NCI-H1694 treated with DMSO at 0.1 percent for 48 hours (cell line): ENCODE data around the gene ANKRD2.
"Not testable (repeated sequence)": the region's sequence is repeated elsewhere in the genome, so short reads cannot be mapped to it uniquely, and the experiment has no call there.

Experiments used
- DNase-seq: peaks from one replicate; lab custom pipeline; 2025; lab: John Stamatoyannopoulos, UW

ANKRD2 gene

DNA sequence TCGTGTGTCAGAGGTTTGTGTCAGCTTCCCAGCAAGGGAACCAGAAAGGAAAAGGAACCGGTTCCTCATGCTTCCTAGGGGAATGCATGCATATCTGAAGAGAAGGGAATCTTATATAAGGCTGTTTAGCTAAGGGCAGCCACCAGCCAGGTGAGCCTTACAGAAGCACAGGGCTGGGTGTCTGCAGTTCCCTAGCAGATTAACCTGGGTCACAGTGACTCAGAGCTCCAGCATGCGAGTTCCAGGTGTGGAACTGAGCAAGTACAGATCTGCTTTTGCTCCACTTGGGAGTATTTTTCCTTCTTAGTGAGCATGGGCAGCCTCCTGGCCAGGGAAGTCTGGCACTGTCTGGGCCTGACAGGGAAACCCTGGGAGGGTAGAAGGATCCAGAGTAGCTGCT, 957 bp upstream of the ANKRD2 start:
- DNase-seq, result no peak

DNA sequence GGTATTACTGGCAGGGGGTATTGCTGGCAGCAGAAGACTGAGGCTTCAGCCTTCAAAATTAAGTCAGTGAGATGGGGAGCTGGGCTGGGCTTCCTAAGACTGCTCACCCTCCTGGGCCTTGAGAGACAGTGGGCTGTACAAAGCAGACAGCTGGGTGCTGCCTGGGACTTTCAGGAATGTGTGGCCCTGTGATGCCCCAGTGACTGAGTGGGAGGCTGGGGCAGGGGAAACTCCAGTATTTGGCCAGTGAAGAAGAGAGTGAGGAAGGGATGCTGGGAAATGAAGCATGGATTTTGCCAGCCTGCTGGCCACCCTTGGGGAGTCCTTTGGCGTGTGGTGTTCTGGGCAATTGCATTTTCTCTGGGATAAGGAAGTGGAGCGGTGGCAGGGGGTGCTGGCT, 442 bp downstream of the ANKRD2 start:
- DNase-seq, result no peak

DNA sequence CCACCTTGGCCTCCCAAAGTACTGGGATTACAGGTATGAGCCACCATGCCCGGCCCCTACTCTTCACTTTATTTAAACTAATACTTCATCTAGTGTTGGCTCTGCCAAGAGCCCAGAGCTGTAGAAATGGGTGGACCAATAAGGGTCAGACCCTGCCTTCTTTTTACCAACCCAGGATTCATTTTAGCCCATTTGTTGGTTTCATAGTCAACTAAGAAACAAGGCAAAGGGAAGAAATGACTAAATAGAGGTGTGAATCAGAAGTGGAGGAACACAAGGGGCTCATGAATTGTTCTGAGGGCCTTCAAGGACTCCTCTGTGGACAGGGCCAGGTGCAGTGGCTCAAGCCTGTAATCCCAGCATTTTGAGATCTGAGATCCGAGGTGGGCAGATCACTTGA, 1.1 kb downstream of the ANKRD2 start:
- DNase-seq, result no peak

DNA sequence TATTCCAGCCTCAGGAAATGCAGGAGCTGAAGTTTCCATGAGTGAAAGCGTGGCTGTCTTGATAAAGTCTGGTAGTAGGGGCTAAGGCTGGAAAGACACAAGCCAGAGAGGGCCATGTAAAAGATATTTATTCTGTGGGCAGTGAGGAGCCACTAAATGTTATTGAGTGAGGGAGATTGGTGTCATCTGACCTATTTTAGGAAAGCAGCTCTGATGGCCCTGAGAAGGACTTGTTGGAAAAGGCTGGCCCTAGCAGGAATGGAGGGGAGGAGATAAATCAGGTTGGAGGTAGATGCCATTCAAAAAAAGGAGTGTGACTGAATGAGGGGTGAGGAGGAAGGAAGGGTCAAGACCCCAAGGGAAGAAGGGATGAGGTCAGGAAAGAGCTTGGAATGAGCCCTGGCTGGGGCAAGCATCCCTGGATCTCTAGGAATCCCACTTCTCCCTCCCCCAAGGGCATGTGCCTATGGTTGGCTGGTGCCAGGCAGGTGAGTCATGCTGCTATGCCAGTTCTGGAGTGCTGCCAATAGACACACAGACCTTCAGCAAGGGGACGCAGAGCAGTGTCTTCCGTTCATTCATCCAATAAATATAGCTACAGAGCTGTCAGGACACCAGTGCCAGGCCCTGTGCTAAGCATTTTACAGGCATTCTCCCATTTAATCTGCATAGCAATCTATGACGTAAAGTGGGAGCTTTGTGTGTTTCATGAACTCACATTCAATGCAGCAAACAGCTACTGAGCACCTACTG, 2.0 kb downstream of the ANKRD2 start:
- DNase-seq, result peak; percentile 64

DNA sequence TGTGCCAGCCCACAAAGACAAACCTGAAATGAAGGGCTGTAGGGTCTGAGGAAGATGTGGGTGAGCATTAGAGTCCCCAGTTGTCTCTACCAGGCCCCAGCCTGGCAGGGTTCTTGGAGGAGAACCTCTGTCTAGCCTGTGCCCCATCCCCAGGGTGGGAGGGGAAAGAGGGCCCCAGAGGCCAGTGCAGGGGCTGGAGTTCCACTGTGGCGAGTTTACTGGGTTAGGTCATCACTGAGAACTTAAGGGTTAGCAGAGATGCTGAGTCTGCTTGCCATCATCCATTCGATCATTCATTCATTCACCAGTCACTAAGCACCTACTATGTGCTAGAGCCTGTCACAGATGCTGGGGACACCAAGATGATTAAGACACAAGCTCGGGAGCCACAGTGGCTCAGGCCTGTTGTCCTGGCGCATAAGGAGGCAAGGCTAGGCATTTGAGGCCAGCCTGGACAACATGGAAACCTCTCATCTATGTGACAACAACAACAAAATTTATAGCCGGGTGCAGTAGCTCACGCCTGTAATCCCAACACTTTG, 2.6 kb downstream of the ANKRD2 start:
- DNase-seq, result no peak

DNA sequence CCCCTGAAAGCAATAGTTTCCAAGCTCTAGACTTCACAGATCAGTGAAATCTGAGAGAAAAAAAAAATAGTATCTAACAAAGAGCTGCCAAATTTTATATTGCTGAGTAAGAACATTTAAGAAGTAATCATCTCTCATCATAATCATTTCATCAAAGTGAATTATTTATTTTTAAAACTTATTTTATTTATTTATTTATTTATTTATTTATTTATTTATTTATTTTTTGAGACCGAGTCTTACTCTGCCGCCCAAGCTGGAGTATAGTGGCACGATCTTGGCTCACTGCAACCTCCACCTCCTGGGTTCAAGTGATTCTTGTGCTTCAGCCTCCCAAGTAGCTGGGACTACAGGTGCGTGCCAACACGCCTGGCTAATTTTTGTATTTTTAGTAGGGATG, 3.9 kb downstream of the ANKRD2 start:
- not testable (repeated sequence) for DNase-seq

DNA sequence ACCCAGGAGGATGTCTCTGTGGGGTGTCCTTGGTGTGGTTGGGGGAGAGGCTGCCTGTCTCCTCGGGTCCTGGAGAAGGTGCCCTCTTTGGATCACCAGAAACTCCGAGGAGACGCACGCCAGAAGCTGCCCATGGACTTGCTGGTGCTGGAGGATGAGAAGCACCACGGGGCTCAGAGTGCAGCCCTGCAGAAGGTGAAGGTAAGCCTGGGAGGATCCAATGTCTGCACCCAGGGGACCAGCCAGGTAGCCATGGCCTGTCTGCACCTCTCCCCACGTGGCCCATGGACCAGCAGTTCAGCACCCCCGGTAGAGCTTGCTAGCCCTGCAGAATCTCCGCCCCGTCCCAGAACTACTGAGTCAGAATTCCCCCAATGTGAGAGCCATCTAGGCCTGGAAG, 5.1 kb downstream of the ANKRD2 start:
- no peak for DNase-seq

DNA sequence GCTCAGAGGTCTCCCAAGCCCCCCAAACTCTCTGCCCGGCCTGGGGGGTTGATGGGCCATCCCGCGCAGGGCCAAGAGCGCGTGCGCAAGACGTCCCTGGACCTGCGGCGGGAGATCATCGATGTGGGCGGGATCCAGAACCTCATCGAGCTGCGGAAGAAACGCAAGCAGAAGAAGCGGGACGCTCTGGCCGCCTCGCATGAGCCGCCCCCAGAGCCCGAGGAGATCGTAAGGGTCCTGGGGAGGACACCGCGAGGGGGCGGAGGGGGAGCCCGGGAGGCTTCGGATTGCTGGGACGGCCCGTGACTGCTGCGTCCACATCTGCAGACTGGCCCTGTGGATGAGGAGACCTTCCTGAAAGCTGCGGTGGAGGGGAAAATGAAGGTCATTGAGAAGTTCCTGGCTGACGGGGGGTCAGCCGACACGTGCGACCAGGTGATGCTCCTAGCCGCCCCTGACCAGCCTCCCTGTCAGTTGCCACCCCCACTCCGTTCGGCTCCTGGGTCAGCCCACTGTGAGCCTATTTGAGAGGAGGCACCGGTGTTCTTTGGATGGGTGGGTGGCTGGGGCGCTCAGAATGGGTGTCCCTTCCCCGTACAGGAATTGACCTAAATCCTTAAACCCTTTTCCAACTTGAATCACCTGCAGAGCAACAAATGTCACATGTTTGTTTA, 5.7 kb downstream of the ANKRD2 start:
- no peak for DNase-seq

DNA sequence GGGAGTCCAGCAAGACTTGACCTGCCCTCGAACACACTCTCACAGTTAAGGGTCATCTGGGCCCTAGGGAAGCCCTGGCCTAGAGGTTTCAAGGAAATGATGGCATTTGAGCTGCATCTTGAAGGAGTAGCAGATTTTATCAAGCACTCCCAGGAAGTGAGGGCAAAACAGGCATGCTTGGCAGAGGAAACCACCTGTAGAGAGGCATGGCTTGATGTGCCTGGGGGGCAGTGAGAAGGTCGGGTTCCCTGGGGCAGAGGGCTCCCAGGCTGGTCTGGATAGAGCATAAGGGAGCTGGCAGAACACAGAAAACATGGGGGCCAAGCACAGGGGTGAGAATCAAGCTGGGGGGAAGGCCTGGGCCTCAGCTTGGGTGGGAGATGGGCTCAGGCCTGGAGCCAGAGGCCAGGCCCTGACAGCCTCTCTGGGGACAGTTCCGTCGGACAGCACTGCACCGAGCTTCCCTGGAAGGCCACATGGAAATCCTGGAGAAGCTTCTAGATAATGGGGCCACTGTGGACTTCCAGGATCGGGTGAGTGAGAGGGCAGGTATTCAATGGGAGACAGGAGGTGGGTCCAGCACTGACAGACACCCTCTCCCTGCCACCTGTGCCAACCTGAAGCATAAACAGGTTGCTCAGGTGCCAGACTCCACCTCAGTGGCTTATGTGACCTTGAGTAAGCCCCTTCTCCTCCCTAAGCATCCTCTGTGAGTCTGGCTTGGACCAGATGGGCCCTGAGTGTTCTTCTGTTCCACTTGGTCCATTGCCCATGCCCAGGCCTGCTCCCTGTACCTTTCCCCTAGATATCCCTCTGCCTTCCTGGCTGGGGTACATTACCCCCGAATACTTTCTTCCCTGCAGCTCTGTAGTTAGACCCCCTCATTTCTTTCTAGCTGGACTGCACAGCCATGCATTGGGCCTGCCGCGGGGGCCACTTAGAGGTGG, 8.1 kb downstream of the ANKRD2 start:
- no peak for DNase-seq

DNA sequence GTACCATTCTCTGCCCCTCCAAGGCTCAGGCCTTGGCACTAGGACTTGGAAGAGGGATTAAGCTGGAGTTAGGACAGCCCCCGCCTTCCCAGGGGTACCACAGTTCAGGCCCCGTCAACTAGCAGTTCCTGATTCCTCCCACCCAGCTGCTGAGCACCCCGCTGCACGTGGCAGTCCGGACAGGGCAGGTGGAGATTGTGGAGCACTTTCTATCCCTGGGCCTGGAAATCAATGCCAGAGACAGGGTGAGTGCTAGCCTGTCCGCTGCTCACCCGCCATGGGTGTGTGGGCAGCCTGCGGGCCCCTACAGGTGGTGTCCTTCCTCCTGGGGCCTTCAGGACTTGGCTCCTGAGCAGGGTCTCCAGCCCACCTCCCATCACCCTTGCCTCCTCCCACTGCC, 9.6 kb downstream of the ANKRD2 start:
- no peak for DNase-seq

DNA sequence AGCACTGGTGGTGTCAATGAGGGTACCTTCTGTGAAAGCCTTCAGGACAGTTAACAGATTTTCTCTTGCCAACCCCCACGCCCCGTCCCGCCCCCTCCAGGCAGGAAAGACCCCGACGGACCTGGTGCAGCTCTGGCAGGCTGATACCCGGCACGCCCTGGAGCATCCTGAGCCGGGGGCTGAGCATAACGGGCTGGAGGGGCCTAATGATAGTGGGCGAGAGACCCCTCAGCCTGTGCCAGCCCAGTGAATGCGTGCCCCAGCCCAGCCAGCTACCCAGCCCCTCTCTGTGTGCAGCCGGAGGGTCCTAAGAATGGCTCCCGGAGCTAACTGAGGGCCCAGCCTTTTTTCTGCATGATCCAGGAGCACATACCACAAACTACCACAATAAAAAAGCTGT, 10.9 kb downstream of the ANKRD2 start:
- no peak for DNase-seq

DNA sequence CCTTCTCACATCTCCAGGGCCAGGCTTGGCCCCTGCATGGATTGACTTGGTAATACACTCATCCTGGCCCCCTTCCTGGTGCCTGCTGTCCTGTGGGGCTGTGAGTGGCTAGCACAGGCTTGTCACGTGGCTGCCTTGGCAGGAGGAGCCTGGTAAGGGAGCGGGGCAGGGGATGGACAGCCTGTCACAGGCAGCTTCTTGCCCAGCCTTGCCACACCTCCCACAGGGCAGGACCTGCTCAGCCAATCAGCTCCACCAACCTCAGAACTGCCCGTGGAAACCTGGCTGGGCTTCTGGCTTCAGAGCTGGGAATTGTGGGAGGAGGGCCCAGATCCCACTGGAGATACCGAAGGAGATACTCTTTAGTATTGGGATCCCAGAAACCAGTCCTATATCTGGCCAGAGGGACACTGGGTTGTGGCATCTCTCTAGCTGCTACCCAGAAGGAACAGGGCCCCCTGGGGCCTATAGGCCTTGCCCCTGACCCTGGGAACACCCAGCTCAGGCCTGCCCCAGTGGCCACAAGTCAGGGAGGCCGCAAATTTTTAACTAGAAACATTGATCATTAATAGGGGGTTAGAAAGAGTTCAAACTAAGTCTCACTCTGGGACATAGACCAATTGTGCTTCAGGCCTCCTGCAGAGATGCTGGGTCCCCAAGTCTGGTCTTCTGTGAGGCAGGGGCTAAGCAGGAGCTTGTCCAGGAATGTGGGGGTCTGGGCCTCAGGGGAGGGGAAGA, 11.7 kb downstream of the ANKRD2 start, which contains the start of gene HOGA1:
Gene HOGA1 (plus strand): TSS at position 330 of the 738 bp plus-strand sequence. CDS start 315 bp downstream, at position 645.
- DNase-seq, result no peak

DNA sequence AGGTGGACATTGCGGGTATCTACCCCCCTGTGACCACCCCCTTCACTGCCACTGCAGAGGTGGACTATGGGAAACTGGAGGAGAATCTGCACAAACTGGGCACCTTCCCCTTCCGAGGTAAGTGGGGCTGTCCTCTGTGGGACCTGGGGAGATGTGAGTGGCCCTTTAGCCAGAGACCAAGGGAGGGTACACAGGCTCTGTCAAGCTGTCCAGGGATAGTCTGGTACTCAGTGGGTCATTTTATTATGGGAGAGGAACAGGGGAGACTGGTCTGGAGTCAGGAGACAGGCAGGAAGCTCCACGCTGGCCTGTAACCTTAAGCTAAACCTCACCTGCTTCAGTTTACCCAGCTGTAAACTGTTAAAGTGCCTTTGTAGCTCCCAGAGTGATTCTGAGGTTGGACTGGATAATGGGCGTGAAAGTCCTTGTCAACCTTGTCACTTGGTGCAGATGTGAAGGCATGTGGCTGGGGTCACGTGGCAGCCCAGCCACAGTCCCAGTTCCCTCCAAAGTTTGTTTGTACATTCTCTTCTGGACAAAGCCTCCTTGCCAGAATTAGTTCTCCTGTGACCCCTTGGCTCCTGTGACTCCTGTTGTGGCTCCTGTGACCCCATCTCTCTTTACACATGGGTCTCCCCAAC, 12.3 kb downstream of the ANKRD2 start:
- no peak for DNase-seq

DNA sequence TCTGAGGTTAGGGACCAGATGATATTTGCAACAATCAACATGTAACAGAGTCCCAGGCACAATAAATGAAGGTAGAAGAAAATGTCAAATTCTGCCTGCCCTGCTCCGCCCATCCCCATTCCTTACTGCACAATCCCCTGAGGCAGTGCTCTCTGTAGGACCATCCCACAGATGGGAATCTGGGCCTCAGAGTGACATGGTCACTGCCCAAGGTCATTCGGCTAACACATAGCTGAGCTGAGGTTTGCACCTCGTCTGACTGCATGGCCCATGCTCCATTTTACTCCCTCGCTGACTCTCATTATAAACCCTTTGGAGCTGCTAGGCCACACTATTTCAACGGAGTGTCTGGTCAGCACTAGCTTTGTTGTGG, 12.8 kb downstream of the ANKRD2 start:
- no peak for DNase-seq

DNA sequence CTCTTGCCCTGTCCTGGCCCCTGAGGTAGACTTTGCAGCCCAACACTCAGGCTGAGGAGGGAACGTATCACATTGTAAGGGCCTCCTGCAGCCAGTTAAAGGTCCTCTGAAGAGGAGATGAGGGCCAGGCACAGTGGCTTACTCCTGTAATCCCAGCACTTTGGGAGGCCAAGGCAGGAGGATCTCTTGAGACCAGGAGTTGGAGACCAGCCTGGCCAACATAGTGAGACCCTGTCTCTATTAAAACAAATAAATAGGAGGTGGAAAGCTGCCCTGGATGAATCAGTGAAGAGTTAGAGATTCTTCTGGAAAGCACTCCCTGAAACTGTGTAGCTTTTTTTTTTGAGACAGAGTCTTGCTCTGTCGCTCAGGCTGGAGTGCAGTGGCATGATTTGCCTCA, 14.6 kb downstream of the ANKRD2 start:
- no peak for DNase-seq

DNA sequence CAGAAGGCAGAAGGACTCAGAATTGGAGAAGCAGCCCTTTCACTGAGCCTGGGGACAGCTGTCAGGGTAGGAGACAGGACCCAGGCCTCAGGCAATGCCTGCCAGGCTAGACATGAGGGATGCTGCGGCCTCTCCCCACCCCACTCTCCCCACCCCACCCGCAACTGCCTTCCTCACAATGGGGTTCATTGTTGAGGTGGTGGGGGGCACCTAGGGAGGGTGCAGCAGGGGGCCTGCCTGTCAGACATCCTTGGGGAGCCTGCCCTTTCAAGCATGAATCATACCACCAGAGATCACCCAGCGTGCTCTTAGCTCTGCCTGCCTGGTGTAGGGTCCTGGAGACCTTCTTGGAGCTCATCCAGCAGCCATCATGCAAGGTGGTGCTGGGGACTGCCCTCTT, 16.9 kb downstream of the ANKRD2 start, which contains the start of gene C10orf62:
Gene C10orf62 (plus strand): TSS at position 243 of the 400 bp plus-strand sequence. CDS start 177 bp downstream, outside the sequence.
- no peak for DNase-seq

DNA sequence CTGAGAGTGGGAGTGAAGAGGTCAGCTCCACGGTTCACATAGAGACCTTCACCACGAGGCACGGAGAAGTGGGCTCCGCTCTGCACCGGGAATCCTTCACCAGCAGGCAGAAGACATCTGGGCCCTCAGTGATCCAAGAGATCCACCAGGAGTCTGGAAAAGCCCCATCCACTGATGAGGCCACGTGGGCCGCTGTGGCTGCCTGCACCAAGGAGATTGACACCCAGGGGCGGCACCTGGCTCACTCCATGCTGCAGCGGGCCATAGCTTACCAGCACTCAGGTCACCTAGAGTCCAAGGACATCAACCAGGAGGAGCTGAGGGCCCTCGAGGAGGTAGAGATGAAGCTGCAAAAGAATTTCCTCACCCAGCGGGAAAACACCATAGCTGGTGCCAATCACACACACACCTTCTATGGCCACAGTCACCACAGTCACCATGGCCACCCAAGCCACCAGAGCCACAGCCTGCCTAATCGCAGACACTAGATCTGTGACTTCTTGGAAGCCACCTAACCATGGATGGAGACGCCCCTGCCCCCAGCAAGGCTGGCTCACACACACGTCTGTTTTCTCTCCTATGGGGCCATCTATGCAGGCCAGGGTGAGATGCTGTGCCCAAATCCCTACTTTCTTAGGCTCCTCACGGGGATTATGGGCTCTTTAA, 17.6 kb downstream of the ANKRD2 start:
- no peak for DNase-seq

DNA sequence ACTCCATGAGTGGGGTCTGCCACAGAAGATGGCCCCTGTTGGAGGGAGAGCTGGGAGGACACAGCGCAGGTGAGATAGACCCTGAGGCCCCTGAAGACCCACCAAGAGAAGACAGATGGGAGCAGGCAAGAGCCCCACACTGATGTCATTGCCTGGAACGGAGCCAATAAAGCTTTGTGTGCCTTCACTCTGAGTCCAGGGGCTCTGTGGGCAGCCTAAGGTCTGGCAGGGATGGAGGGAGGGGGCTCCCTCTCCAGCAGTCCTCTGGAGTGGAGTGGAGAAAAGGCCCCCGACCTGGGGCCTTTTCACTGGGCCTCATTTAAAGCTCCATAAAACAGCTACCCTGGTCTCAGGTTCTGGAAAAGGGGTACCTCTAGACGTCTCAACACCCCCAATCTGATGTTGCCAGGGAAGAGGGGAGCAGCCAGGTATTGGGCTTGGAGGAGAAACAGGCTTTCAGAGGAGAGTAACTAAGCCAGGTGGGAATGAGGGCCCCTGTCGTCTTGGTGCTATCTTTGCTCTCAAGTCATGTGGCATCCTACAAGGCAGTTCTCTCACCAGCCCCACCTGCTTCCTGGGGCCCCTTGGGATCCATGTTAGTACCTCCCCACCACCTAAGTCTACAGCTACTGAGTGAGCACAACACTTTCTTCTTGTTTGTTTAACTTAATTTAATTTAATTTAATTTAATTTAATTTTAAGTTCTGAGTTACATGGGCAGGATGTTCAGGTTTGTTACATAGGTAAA, 18.3 kb downstream of the ANKRD2 start:
- DNase-seq, result no peak

DNA sequence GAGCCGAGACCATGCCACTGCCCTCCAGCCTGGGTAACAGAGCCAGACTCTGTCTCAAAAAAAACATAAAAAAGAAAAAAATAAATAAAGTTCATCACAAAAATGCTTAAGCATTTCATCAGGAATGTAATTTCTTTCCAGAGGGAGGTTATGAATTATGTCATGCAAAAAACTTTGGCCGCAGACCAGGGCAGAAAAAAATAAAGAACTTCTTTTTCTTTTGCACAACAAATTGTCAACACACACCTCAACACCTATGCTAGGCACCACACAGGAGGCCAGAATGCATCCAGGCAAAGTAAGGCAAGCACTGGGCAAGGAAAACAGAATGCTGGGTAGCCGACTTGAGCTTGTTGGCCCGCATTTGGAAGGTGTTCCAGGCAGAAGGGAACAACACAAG, 20.8 kb downstream of the ANKRD2 start:
- no peak for DNase-seq
